PC-3 (cell line): Measurements from ENCODE around the gene SRPX. TPM values are rescaled to one million over a fixed set of nuclear protein-coding genes. Genes with fewer than 3 reads are reported as not detected.

Source experiments
- ATAC-seq: fragments of 200-7000 bp; cut with Tn5 transposase; 2 replicates; pipeline ENCODE4 v1.9.1; 2020; ENCODE audit warnings: mild to moderate bottlenecking, moderate library complexity
- BruUV-seq: library from RNA; stranded (reverse); fragments of 400-500 nt; replicated peaks from 2 replicates; lab custom pipeline; 2021; lab: Mats Ljungman, UMichigan
- CTCF ChIA-PET: fragments of 300-600 bp; sonication (Branson Sonifier 250); formaldehyde crosslinking; loops from one replicate; lab custom pipeline; 2022; ENCODE audit warnings: antibody characterized with exemption; lab: Charles Lee
- POLR2A ChIA-PET: fragments of 300-600 bp; sonication (Branson Sonifier 250); formaldehyde crosslinking; loops from one replicate; lab custom pipeline; 2022; ENCODE audit warnings: antibody characterized with exemption; ENCODE audit not compliant: unreplicated experiment; lab: Charles Lee
- DNase-seq: peaks from one replicate; pipeline ENCODE4 v3.0.0-alpha.2; 2015
- H2AFZ ChIP-seq: fragments of 300-600 bp; sonication (generic); 2 replicates; pipeline ENCODE4 v1.6.0; 2016; ENCODE audit warnings: antibody characterized with exemption, low read length
- H3F3A ChIP-seq: fragments of 300-600 bp; sonication (generic); one replicate; pipeline ENCODE4 v1.6.0; 2017; ENCODE audit warnings: antibody characterized with exemption, low read length, control low read depth, mild to moderate bottlenecking; ENCODE audit not compliant: unreplicated experiment
- H3K27ac ChIP-seq: fragments of 300-600 bp; sonication (generic); 2 replicates; pipeline ENCODE4 v1.5.1; 2016; ENCODE audit warnings: mild to moderate bottlenecking, low read length
- H3K27me3 ChIP-seq: fragments of 300-600 bp; sonication (generic); 2 replicates; pipeline ENCODE4 v1.6.1; 2016; ENCODE audit warnings: low read length, mixed read lengths
- H3K36me3 ChIP-seq: fragments of 300-600 bp; sonication (generic); 2 replicates; pipeline ENCODE4 v1.6.1; 2016; ENCODE audit warnings: low read depth, mixed run types, low read length, mixed read lengths
- H3K4me1 ChIP-seq: fragments of 300-600 bp; sonication (generic); 2 replicates; pipeline ENCODE4 v1.5.1; 2016; ENCODE audit warnings: low read length; ENCODE audit not compliant: insufficient read depth
- H3K4me2 ChIP-seq: fragments of 300-600 bp; sonication (generic); 2 replicates; pipeline ENCODE4 v1.6.0; 2016; ENCODE audit warnings: low read length
- H3K4me3 ChIP-seq: fragments of 300-600 bp; sonication (generic); 2 replicates; pipeline ENCODE4 v1.5.1; 2016; ENCODE audit warnings: mild to moderate bottlenecking, low read length, mixed read lengths
- H3K79me2 ChIP-seq: fragments of 300-600 bp; sonication (generic); 2 replicates; pipeline ENCODE4 v1.6.1; 2017; ENCODE audit warnings: low read length, mixed read lengths
- H3K9ac ChIP-seq: fragments of 300-600 bp; sonication (generic); 2 replicates; pipeline ENCODE4 v1.6.0; 2016; ENCODE audit warnings: mild to moderate bottlenecking, low read length
- H3K9me2 ChIP-seq: fragments of 300-600 bp; sonication (generic); replicated peaks from 2 replicates; pipeline ENCODE4 v1.6.1; 2016; ENCODE audit warnings: mixed run types, low read length, mixed read lengths
- H3K9me3 ChIP-seq: fragments of 300-600 bp; sonication (generic); 2 replicates; pipeline ENCODE4 v1.6.1; 2016; ENCODE audit warnings: low read length, mixed read lengths
- H4K20me1 ChIP-seq: fragments of 300-600 bp; sonication (generic); 2 replicates; pipeline ENCODE4 v1.6.1; 2016; ENCODE audit warnings: low read length, mixed read lengths
- CTCF ChIP-seq: fragments of 300-600 bp; sonication (generic); conservative IDR thresholded peaks from 2 replicates; pipeline ENCODE4 v1.5.1; 2017; ENCODE audit warnings: antibody characterized with exemption, low read depth, mild to moderate bottlenecking, low read length
- EZH2 ChIP-seq: fragments of 300-600 bp; sonication (generic); IDR thresholded peaks from one replicate; pipeline ENCODE4 v1.6.1; 2017; ENCODE audit warnings: antibody characterized with exemption, mild to moderate bottlenecking, low read length; ENCODE audit not compliant: unreplicated experiment
- EZH2phosphoT487 ChIP-seq: fragments of 300-600 bp; sonication (generic); IDR thresholded peaks from 2 replicates; pipeline ENCODE4 v1.6.1; 2018; ENCODE audit warnings: mild to moderate bottlenecking, antibody characterized with exemption, low read length, borderline replicate concordance
- intact Hi-C: fragments of 100-400 bp; cut with micrococcal nuclease; formaldehyde crosslinking; loops from 2 replicates; pipeline ENCODE4 v1.9.0; 2023
- total RNA-seq: library from RNA; depleted of rRNA; stranded (reverse); fragments of >200 nt; gene quantifications from 2 replicates; pipeline ENCODE4 v1.2.3, GENCODE V29; 2014

The SRPX gene
- total RNA-seq, 1 experiment from 2014 or later: 5.0 TPM

GRCh38 chrX:38110231-38110630 is 110.4 kb downstream of the SRPX start:
- Histone ChIP-seq H3K27ac (no peak overlapping the region), H3K27me3 (no peaks in the 10 kb centered on the region), H3K4me1 (no peaks in the 10 kb centered on the region), H2AFZ (no peak overlapping the region), H3K9me2 (no peaks in the 10 kb centered on the region), H3F3A (no peaks in the 10 kb centered on the region), H3K9me3 (no peaks in the 10 kb centered on the region), H4K20me1 (no peaks in the 10 kb centered on the region), H3K4me3 (no peak overlapping the region), H3K4me2 (no peak overlapping the region), H3K79me2 (no peaks in the 10 kb centered on the region), H3K36me3 (no peaks in the 10 kb centered on the region), H3K9ac (no peak overlapping the region)
- POLR2A ChIA-PET: no interaction called here
- ATAC-seq (no peak), DNase-seq (no peak)
- BruUV-seq: no TSS peak
- intact Hi-C loops: no loop called here
- TF ChIP-seq CTCF: no peak
- no peak for TF ChIP-seq EZH2phosphoT487
- no peak for TF ChIP-seq EZH2
- CTCF ChIA-PET: no interaction called here

- no peak overlapping the region for H3K4me2 ChIP-seq
- no TSS peak for BruUV-seq
- ATAC-seq: no peak
- H3F3A ChIP-seq: no peaks in the 10 kb centered on the region
- no peaks in the 10 kb centered on the region for H3K9me3 ChIP-seq
- no peak overlapping the region for H3K27ac ChIP-seq
- H3K9ac ChIP-seq: no peak overlapping the region
- H3K36me3 ChIP-seq: no peaks in the 10 kb centered on the region
- no peaks in the 10 kb centered on the region for H3K79me2 ChIP-seq
- TF ChIP-seq EZH2phosphoT487: no peak
- TF ChIP-seq CTCF: no peak
- TF ChIP-seq EZH2: no peak
- H3K9me2 ChIP-seq: no peaks in the 10 kb centered on the region
- H4K20me1 ChIP-seq: no peaks in the 10 kb centered on the region
- intact Hi-C loops: no loop called here
- no peak overlapping the region for H2AFZ ChIP-seq
- no peak for DNase-seq
- H3K27me3 ChIP-seq: no peaks in the 10 kb centered on the region
- H3K4me1 ChIP-seq: no peaks in the 10 kb centered on the region
- H3K4me3 ChIP-seq: no peak overlapping the region
- ChIA-PET CTCF (no interaction called here), POLR2A (no interaction called here)
Observed at GRCh38 chrX:38109042-38109898, 111.4 kb downstream of the SRPX start.

- no TSS peak for BruUV-seq
- ChIA-PET CTCF (no interaction called here), POLR2A (no interaction called here)
- Histone ChIP-seq H3K9me3 (no peaks in the 10 kb centered on the region), H4K20me1 (no peaks in the 10 kb centered on the region), H3F3A (no peaks in the 10 kb centered on the region), H3K36me3 (no peaks in the 10 kb centered on the region), H3K4me2 (no peak overlapping the region), H3K9me2 (no peaks in the 10 kb centered on the region), H3K9ac (no peak overlapping the region), H3K79me2 (no peaks in the 10 kb centered on the region), H3K27ac (no peak overlapping the region), H3K4me1 (no peaks in the 10 kb centered on the region), H2AFZ (no peak overlapping the region), H3K4me3 (no peak overlapping the region), H3K27me3 (no peaks in the 10 kb centered on the region)
- TF ChIP-seq CTCF (no peak), EZH2phosphoT487 (no peak), EZH2 (no peak)
- intact Hi-C loops: no loop called here
- ATAC-seq (no peak), DNase-seq (no peak)
Observed at GRCh38 chrX:38108364-38108763, 112.3 kb downstream of the SRPX start.
